ENCODE results near the gene ACO2. TPM values are rescaled to one million over a fixed set of nuclear protein-coding genes. Genes with fewer than 3 reads are reported as not detected.

ACO2 gene
- total and polyA plus RNA-seq, 2 of the 13 experiments (the other 11 are each of a cell fraction or from before 2014, with no cell fraction given) = 19.2 to 45.6 TPM

DNA sequence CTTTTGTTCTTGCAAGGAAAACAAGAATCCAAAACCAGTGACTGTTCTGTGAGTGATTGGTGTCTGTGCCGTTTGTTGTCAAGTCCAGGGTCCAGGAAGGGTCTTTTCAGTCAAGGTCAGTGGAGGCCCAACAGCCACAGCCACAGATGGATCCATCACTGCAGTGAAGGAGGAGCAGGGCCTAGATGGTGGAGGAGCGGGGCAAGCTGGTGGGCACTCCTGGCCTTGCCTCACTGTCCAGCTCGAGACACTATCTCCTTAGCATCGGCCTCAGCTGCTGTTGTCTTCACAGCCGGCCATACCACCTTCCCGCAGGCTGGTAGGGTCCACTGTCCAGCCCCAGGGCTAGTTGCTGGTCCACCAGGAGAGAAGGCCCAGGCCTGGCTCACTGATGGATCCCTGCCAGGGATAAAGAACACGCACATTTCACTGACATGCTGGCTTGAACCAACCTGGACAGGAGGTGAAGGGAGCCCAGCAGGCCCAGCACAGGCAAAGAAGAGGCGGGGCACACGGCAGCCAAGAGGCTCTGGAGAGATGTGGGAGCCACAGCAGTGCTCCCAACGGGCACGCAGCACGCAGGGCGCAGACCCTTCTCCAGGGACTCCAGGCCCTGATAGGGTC lies 60.1 kb downstream of the ACO2 start (continued):
- no peak for TF ChIP-seq ZNF10 (CRISPR knock-in tag; IDR thresholded peaks at IDR 0.05; ENCODE audit: borderline replicate concordance, low read depth)
- TF ChIP-seq AGO2 (optimal IDR thresholded peaks at IDR 0.05; ENCODE audit: low read depth, low read length) = peak; percentile 88
- peak; percentile 81 for TF ChIP-seq HNF4A (CRISPR knock-in tag; IDR thresholded peaks at IDR 0.05)
- TF ChIP-seq TEAD3 (CRISPR knock-in tag; optimal IDR thresholded peaks at IDR 0.05; ENCODE audit: borderline replicate concordance) = peak; percentile 31
- TF ChIP-seq, protein P1, sequence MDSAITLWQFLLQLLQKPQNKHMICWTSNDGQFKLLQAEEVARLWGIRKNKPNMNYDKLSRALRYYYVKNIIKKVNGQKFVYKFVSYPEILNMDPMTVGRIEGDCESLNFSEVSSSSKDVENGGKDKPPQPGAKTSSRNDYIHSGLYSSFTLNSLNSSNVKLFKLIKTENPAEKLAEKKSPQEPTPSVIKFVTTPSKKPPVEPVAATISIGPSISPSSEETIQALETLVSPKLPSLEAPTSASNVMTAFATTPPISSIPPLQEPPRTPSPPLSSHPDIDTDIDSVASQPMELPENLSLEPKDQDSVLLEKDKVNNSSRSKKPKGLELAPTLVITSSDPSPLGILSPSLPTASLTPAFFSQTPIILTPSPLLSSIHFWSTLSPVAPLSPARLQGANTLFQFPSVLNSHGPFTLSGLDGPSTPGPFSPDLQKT (CRISPR knock-in tag; IDR thresholded peaks at IDR 0.05; ENCODE audit: borderline replicate concordance) = no peak
- 0 out of 2 replicates have a peak, but pooled peaks have one; percentile 63 for TF ChIP-seq MEIS2 (CRISPR knock-in tag; IDR thresholded peaks at IDR 0.05)
- no peak for TF ChIP-seq ZKSCAN8 (CRISPR knock-in tag; IDR thresholded peaks at IDR 0.05; ENCODE audit: borderline replicate concordance)
- peak; percentile 43; the same call in 1 of the 2 replicates for TF ChIP-seq SALL1 (CRISPR knock-in tag; IDR thresholded peaks at IDR 0.05)
- TF ChIP-seq PHF20 (CRISPR knock-in tag; IDR thresholded peaks at IDR 0.05) = no peak
- TF ChIP-seq RARA (CRISPR knock-in tag; IDR thresholded peaks at IDR 0.05) = peak; percentile 59
- TF ChIP-seq, protein P2, sequence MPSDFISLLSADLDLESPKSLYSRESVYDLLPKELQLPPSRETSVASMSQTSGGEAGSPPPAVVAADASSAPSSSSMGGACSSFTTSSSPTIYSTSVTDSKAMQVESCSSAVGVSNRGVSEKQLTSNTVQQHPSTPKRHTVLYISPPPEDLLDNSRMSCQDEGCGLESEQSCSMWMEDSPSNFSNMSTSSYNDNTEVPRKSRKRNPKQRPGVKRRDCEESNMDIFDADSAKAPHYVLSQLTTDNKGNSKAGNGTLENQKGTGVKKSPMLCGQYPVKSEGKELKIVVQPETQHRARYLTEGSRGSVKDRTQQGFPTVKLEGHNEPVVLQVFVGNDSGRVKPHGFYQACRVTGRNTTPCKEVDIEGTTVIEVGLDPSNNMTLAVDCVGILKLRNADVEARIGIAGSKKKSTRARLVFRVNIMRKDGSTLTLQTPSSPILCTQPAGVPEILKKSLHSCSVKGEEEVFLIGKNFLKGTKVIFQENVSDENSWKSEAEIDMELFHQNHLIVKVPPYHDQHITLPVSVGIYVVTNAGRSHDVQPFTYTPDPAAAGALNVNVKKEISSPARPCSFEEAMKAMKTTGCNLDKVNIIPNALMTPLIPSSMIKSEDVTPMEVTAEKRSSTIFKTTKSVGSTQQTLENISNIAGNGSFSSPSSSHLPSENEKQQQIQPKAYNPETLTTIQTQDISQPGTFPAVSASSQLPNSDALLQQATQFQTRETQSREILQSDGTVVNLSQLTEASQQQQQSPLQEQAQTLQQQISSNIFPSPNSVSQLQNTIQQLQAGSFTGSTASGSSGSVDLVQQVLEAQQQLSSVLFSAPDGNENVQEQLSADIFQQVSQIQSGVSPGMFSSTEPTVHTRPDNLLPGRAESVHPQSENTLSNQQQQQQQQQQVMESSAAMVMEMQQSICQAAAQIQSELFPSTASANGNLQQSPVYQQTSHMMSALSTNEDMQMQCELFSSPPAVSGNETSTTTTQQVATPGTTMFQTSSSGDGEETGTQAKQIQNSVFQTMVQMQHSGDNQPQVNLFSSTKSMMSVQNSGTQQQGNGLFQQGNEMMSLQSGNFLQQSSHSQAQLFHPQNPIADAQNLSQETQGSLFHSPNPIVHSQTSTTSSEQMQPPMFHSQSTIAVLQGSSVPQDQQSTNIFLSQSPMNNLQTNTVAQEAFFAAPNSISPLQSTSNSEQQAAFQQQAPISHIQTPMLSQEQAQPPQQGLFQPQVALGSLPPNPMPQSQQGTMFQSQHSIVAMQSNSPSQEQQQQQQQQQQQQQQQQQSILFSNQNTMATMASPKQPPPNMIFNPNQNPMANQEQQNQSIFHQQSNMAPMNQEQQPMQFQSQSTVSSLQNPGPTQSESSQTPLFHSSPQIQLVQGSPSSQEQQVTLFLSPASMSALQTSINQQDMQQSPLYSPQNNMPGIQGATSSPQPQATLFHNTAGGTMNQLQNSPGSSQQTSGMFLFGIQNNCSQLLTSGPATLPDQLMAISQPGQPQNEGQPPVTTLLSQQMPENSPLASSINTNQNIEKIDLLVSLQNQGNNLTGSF (CRISPR knock-in tag; IDR thresholded peaks at IDR 0.05) = no peak
- peak; percentile 90; the same call in 1 of the 2 replicates for TF ChIP-seq ZBTB7A (CRISPR knock-in tag; IDR thresholded peaks at IDR 0.05)
- TF ChIP-seq, protein P3, sequence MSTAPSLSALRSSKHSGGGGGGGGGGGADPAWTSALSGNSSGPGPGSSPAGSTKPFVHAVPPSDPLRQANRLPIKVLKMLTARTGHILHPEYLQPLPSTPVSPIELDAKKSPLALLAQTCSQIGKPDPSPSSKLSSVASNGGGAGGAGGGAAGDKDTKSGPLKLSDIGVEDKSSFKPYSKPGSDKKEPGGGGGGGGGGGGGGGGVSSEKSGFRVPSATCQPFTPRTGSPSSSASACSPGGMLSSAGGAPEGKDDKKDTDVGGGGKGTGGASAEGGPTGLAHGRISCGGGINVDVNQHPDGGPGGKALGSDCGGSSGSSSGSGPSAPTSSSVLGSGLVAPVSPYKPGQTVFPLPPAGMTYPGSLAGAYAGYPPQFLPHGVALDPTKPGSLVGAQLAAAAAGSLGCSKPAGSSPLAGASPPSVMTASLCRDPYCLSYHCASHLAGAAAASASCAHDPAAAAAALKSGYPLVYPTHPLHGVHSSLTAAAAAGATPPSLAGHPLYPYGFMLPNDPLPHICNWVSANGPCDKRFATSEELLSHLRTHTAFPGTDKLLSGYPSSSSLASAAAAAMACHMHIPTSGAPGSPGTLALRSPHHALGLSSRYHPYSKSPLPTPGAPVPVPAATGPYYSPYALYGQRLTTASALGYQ (CRISPR knock-in tag; IDR thresholded peaks at IDR 0.05) = no peak
- TF ChIP-seq, protein P4, sequence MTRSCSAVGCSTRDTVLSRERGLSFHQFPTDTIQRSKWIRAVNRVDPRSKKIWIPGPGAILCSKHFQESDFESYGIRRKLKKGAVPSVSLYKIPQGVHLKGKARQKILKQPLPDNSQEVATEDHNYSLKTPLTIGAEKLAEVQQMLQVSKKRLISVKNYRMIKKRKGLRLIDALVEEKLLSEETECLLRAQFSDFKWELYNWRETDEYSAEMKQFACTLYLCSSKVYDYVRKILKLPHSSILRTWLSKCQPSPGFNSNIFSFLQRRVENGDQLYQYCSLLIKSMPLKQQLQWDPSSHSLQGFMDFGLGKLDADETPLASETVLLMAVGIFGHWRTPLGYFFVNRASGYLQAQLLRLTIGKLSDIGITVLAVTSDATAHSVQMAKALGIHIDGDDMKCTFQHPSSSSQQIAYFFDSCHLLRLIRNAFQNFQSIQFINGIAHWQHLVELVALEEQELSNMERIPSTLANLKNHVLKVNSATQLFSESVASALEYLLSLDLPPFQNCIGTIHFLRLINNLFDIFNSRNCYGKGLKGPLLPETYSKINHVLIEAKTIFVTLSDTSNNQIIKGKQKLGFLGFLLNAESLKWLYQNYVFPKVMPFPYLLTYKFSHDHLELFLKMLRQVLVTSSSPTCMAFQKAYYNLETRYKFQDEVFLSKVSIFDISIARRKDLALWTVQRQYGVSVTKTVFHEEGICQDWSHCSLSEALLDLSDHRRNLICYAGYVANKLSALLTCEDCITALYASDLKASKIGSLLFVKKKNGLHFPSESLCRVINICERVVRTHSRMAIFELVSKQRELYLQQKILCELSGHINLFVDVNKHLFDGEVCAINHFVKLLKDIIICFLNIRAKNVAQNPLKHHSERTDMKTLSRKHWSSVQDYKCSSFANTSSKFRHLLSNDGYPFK (CRISPR knock-in tag; IDR thresholded peaks at IDR 0.05; ENCODE audit: borderline replicate concordance) = peak; percentile 17; the same call in 1 of the 2 replicates
- TF ChIP-seq, protein P5, sequence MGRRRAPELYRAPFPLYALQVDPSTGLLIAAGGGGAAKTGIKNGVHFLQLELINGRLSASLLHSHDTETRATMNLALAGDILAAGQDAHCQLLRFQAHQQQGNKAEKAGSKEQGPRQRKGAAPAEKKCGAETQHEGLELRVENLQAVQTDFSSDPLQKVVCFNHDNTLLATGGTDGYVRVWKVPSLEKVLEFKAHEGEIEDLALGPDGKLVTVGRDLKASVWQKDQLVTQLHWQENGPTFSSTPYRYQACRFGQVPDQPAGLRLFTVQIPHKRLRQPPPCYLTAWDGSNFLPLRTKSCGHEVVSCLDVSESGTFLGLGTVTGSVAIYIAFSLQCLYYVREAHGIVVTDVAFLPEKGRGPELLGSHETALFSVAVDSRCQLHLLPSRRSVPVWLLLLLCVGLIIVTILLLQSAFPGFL (CRISPR knock-in tag; IDR thresholded peaks at IDR 0.05) = no peak
- TF ChIP-seq, protein P6, sequence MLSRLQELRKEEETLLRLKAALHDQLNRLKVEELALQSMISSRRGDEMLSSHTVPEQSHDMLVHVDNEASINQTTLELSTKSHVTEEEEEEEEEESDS (CRISPR knock-in tag; IDR thresholded peaks at IDR 0.05; ENCODE audit: borderline replicate concordance) = no peak

Data from HepG2 (cell line).